ENCODE data around the gene MAML3.

DNA sequence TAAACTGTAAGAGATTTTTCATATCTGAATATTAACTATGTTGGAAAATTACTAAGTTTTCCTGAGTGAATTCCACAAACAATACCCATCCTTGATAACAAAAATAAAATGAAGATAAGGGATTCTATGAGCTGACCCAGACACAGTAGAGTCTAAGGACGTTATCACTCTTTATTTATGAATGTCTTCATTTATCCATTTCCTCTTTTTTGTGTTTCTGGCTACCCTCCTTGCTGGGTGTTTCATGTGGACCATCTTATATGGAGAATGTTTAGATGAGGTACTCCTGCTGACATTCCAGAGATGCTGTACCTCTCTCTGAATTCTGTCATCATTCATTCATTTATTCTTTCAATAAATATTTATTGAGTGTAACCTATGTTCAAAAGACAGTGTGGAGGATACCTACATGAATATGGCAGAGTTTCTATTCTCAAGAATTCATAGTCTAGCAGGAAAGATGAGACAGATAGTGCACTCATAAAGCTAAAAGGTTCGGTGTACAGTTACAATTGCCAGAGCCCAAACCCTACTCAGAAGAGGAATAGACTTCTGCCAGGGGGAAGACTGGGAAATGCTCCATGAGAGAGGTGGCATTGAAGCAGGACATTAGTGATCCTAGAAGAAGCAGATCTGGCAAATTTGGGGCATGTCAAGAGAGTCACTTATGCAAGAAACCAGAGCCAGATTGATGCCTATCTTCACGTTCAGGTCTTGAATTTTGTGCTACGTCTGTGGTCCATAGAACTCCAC lies 195.8 kb downstream of the MAML3 start:
- TF ChIP-seq, protein P1, sequence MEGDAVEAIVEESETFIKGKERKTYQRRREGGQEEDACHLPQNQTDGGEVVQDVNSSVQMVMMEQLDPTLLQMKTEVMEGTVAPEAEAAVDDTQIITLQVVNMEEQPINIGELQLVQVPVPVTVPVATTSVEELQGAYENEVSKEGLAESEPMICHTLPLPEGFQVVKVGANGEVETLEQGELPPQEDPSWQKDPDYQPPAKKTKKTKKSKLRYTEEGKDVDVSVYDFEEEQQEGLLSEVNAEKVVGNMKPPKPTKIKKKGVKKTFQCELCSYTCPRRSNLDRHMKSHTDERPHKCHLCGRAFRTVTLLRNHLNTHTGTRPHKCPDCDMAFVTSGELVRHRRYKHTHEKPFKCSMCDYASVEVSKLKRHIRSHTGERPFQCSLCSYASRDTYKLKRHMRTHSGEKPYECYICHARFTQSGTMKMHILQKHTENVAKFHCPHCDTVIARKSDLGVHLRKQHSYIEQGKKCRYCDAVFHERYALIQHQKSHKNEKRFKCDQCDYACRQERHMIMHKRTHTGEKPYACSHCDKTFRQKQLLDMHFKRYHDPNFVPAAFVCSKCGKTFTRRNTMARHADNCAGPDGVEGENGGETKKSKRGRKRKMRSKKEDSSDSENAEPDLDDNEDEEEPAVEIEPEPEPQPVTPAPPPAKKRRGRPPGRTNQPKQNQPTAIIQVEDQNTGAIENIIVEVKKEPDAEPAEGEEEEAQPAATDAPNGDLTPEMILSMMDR (conservative IDR thresholded peaks at IDR 0.05; ENCODE audit: low read depth in 2 of 2): no peak
- no peak for TF ChIP-seq EZH2 (IDR thresholded peaks at IDR 0.05; ENCODE audit: low read depth, unreplicated experiment)
